ENCODE measurements around the gene SGMS2. TPM values are rescaled to one million over a fixed set of nuclear protein-coding genes. Genes with fewer than 3 reads are reported as not detected.

The SGMS2 gene
- polyA plus RNA-seq, 2 of the 4 experiments (the other 2 are of a cell fraction), result 8.5 to 22.6 TPM

GRCh38 chr4:107894138-107894603 is 69.4 kb downstream of the SGMS2 start (continued):
- TF ChIP-seq CBX2 (IDR thresholded peaks at IDR 0.05; ENCODE audit: borderline replicate concordance, low read depth) (no peak), USF2 (IDR thresholded peaks at IDR 0.05) (no peak), TFCP2L1 (CRISPR knock-in tag; IDR thresholded peaks at IDR 0.05) (no peak), NFE2L2 (conservative IDR thresholded peaks at IDR 0.05; ENCODE audit: low read length) (no peak), MYC (IDR thresholded peaks at IDR 0.05; ENCODE audit: borderline replicate concordance, low read length) (no peak)

- ChIA-PET POLR2A (no interaction called here), CTCF (interaction anchor here (0.9 to 1.3 kb wide), 2 partner anchors 17 to 138 kb away, joined by 3 read pairs; no protein-coding TSS in a partner anchor)
- DNase-seq (ENCODE audit: low read depth in 1 of 2, low spot score in 1 of 2), result peak; percentile 44 to 82
- TF ChIP-seq NFE2L2 (conservative IDR thresholded peaks at IDR 0.05; ENCODE audit: low read length), result no peak
- TF ChIP-seq HOXB5 (CRISPR knock-in tag; IDR thresholded peaks at IDR 0.05), result no peak
- TF ChIP-seq, protein P1, sequence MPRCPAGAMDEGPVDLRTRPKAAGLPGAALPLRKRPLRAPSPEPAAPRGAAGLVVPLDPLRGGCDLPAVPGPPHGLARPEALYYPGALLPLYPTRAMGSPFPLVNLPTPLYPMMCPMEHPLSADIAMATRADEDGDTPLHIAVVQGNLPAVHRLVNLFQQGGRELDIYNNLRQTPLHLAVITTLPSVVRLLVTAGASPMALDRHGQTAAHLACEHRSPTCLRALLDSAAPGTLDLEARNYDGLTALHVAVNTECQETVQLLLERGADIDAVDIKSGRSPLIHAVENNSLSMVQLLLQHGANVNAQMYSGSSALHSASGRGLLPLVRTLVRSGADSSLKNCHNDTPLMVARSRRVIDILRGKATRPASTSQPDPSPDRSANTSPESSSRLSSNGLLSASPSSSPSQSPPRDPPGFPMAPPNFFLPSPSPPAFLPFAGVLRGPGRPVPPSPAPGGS (IDR thresholded peaks at IDR 0.05), result no peak
- no peak for TF ChIP-seq HOXB13 (CRISPR knock-in tag; IDR thresholded peaks at IDR 0.05; ENCODE audit: low read depth)
- no peak for TF ChIP-seq MYC (IDR thresholded peaks at IDR 0.05; ENCODE audit: borderline replicate concordance, low read length)
- TF ChIP-seq SREBF2 (IDR thresholded peaks at IDR 0.05), result no peak
- TF ChIP-seq RNF2 (IDR thresholded peaks at IDR 0.05; ENCODE audit: borderline replicate concordance, low read depth), result no peak
- TF ChIP-seq RAD21 (conservative IDR thresholded peaks at IDR 0.05 in 1 of 2, IDR thresholded peaks at IDR 0.05 in 1 of 2), result no peak
- TF ChIP-seq JUNB (IDR thresholded peaks at IDR 0.05), result peak; percentile 63
- TF ChIP-seq JUN (IDR thresholded peaks at IDR 0.05), result 0 out of 5 replicates have a peak, but pooled peaks of 1 of the 2 experiments have one; percentile 19
- TF ChIP-seq CEBPB (IDR thresholded peaks at IDR 0.05), result peak in 1 of 2 experiments; percentile 13; a peak in 1 of 4 replicates
- TF ChIP-seq MAX (IDR thresholded peaks at IDR 0.05), result no peak
- TF ChIP-seq FOSL2 (IDR thresholded peaks at IDR 0.05), result peak; percentile 57
- peak; percentile 79 for TF ChIP-seq FOSL2 (CRISPR knock-in tag; IDR thresholded peaks at IDR 0.05)
- peak; percentile 99 for ATAC-seq
- FAIRE-seq, result no peak
- peak overlapping the region; percentile 69 for H3K27ac ChIP-seq
- H3K4me3 ChIP-seq, result 0 out of 3 replicates have a peak overlapping the region, but pooled peaks have one; percentile 15
- peak overlapping the region; percentile 77 for H3K4me2 ChIP-seq
- WGBS (ENCODE audit: missing lambda C conversion rate), result 2% methylated on average over 2 of the region's 2 CpGs
- no peaks in the 10 kb centered on the region for H3K9me3 ChIP-seq
- peaks cover 19% of the 10 kb centered on the region for H3K4me1 ChIP-seq
These were observed 71.5 kb downstream of the SGMS2 start for GRCh38 chr4:107896158-107896645.

DNA sequence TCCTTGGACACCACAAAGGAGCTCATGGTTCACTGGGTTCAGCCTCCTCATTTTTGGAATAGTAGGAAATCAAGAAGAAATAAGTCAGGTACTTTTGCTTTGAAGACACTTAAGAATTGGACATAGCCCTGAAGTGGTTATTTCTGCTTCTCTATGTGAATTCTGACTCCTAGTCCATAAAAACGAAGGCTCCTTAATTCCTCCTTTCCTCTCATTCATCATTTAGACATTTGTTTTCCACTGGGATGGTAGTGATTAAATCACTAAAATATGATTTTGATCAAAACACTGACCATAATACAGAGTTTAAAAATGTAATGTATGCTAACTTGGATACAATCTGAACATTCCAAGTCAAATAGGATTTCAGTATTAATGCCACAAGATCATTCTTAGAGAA is 71.9 kb downstream of the SGMS2 start:
- WGBS (ENCODE audit: missing lambda C conversion rate), result 59% methylated on average over 1 of the region's 1 CpG
- peaks cover 19% of the 10 kb centered on the region for H3K4me1 ChIP-seq
- H3K4me2 ChIP-seq, result peak overlapping the region; percentile 77
- no peaks in the 10 kb centered on the region for H3K9me3 ChIP-seq
- DNase-seq (ENCODE audit: low read depth in 1 of 2, low spot score in 1 of 2), result no peak
- no peak for TF ChIP-seq KDM5A (IDR thresholded peaks at IDR 0.05)
- TF ChIP-seq RNF2 (IDR thresholded peaks at IDR 0.05; ENCODE audit: borderline replicate concordance, low read depth), result no peak
- no peak for TF ChIP-seq ZC3H11A (IDR thresholded peaks at IDR 0.05)
- TF ChIP-seq FOSB (CRISPR knock-in tag; IDR thresholded peaks at IDR 0.05), result no peak
- no peak for TF ChIP-seq KDM1A (IDR thresholded peaks at IDR 0.05; ENCODE audit: low read depth)
- TF ChIP-seq BHLHE40 (IDR thresholded peaks at IDR 0.05; ENCODE audit: low read depth, low read length), result no peak
- TF ChIP-seq HES2 (IDR thresholded peaks at IDR 0.05), result no peak
- TF ChIP-seq JUN (IDR thresholded peaks at IDR 0.05), result no peak
- no peak for TF ChIP-seq NR3C1 (IDR thresholded peaks at IDR 0.05)
- 0 out of 3 replicates have a peak overlapping the region, but pooled peaks have one; percentile 15 for H3K4me3 ChIP-seq
- ATAC-seq, result no peak
- CTCF ChIA-PET, result interaction anchor here (0.9 to 1.3 kb wide), 2 partner anchors 16 to 138 kb away, joined by 3 read pairs; no protein-coding TSS in a partner anchor
- POLR2A ChIA-PET, result no interaction called here
- peak overlapping the region; percentile 69 for H3K27ac ChIP-seq
- no peak for FAIRE-seq

Data from A549 (cell line).